ENCODE data around the gene FBXL15.

DNA sequence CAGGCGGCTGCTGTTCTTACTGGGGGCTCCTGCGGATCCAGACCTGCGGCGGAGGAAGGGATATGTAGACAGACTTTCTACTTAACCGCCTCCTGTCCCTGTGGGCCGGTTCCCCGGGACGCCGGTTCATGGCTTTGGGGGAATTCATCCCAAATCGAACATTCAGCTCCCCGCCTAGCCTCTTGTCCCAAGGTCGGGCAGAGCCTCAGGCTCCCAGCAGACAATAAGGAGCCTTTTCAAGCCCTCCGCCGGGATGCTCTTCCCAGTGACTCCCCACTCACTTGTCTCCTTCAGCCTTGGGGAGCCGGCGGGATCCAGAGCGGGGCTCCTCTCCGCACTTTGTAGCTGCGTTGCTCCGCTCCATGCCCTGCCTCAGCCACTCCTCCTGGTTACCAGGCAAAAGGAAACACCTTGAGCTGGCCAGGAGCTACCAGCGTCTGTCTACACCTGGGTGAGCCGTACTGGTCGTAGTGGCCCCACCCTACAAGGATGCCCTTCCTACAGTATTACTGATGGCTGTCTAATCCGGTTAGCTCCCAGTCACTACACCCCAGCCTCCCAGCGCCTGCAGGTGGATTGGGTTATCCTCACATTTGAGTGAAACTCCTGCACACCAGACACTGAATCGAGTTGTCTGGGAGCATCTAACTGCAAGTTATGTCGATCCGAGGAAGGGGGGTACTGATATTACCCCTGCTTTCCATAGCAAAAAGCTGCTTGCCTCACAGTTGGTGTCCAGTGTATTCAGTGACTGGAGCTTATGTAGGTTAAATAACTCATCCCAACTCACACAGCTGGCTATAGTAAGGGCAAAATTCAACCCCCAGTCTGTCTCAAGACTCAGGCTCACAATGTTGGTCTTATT lies 30.7 kb downstream of the FBXL15 start, which contains the start of gene C10orf95:
- no peak for TF ChIP-seq CHD1 (IDR thresholded peaks at IDR 0.05; ENCODE audit: low read depth, low read length)
- TF ChIP-seq, protein P1, sequence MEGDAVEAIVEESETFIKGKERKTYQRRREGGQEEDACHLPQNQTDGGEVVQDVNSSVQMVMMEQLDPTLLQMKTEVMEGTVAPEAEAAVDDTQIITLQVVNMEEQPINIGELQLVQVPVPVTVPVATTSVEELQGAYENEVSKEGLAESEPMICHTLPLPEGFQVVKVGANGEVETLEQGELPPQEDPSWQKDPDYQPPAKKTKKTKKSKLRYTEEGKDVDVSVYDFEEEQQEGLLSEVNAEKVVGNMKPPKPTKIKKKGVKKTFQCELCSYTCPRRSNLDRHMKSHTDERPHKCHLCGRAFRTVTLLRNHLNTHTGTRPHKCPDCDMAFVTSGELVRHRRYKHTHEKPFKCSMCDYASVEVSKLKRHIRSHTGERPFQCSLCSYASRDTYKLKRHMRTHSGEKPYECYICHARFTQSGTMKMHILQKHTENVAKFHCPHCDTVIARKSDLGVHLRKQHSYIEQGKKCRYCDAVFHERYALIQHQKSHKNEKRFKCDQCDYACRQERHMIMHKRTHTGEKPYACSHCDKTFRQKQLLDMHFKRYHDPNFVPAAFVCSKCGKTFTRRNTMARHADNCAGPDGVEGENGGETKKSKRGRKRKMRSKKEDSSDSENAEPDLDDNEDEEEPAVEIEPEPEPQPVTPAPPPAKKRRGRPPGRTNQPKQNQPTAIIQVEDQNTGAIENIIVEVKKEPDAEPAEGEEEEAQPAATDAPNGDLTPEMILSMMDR (conservative IDR thresholded peaks at IDR 0.05; ENCODE audit: low read depth, low read length), result no peak
